H1 (cell line): ENCODE data around the gene DBF4. TPM values are rescaled to one million over a fixed set of nuclear protein-coding genes. Genes with fewer than 3 reads are reported as not detected.
"Not testable (repeated sequence)": the region's sequence is repeated elsewhere in the genome, so short reads cannot be mapped to it uniquely, and the experiment has no call there.

Experiments used
- CTCF ChIA-PET: fragments of 300-600 bp; sonication (Branson Sonifier 250); formaldehyde crosslinking; loops from one replicate; lab custom pipeline; 2021; ENCODE audit not compliant: partially characterized antibody; lab: Charles Lee
- POLR2A ChIA-PET: fragments of 300-600 bp; sonication (Branson Sonifier 250); formaldehyde crosslinking; loops from one replicate; lab custom pipeline; 2021; ENCODE audit warnings: inconsistent platforms; ENCODE audit not compliant: partially characterized antibody; lab: Charles Lee
- DNase-seq, 2 experiments: peaks; one replicate each; pipeline versions ENCODE4 v3.0.0 to v3.0.0-alpha.2; 2010 to 2022; ENCODE audit warnings: low spot score in 2 of 2, low read depth in 1 of 2, mixed read lengths in 1 of 2
- FAIRE-seq: peaks from 2 replicates; lab custom pipeline; 2011; peaks lifted over from hg19 to GRCh38; lab: Jason Lieb, UNC
- H2AFZ ChIP-seq: 2 replicates; pipeline ENCODE4 v1.8.1; 2012; ENCODE audit warnings: low read length, inconsistent platforms
- H2AK5ac ChIP-seq: 2 replicates; pipeline ENCODE4 v1.6.1; 2013; ENCODE audit warnings: low read depth, low read length
- H2BK120ac ChIP-seq: replicated peaks from 2 replicates; pipeline ENCODE3; 2013; ENCODE audit warnings: low read depth, low read length, inconsistent platforms
- H2BK12ac ChIP-seq: 2 replicates; pipeline ENCODE4 v1.6.1; 2013; ENCODE audit warnings: low read depth, low read length
- H2BK15ac ChIP-seq: 2 replicates; pipeline ENCODE4 v1.6.1; 2013; ENCODE audit warnings: low read length
- H2BK20ac ChIP-seq: 2 replicates; pipeline ENCODE4 v1.6.1; 2013; ENCODE audit warnings: low read length
- H2BK5ac ChIP-seq: 2 replicates; pipeline ENCODE4 v1.6.1; 2013; ENCODE audit warnings: low read depth, low read length
- H3K14ac ChIP-seq: 2 replicates; pipeline ENCODE4 v1.6.1; 2013; ENCODE audit warnings: inconsistent platforms; ENCODE audit not compliant: insufficient read length
- H3K18ac ChIP-seq: 2 replicates; pipeline ENCODE4 v1.6.1; 2013; ENCODE audit warnings: low read length; ENCODE audit errors: extremely low read depth
- H3K23ac ChIP-seq: 2 replicates; pipeline ENCODE4 v1.6.1; 2013; ENCODE audit warnings: inconsistent platforms; ENCODE audit not compliant: insufficient read length
- H3K23me2 ChIP-seq: 2 replicates; pipeline ENCODE4 v1.6.1; 2013; ENCODE audit warnings: low read depth, low read length
- H3K27ac ChIP-seq: 2 replicates; pipeline ENCODE4 v1.6.1; 2011; ENCODE audit warnings: low read depth, low read length, inconsistent platforms
- H3K27me3 ChIP-seq, 4 experiments: replicated peaks in 1 of 4; 1 replicate in 1 of 4; 2 replicates in 3 of 4; pipeline versions ENCODE4 v1.6.1 to v1.8.1; 2011 to 2013; ENCODE audit warnings: low read length in 3 of 4, mild to moderate bottlenecking in 3 of 4, inconsistent platforms in 2 of 4, mixed read lengths in 2 of 4, moderate library complexity in 1 of 4; ENCODE audit not compliant: control insufficient read depth in 3 of 4, insufficient read depth in 3 of 4; ENCODE audit errors: extremely low read depth in 1 of 4
- H3K36me3 ChIP-seq, 4 experiments: 2 replicates each; pipeline versions ENCODE4 v1.6.1 to v1.8.1; 2011 to 2013; ENCODE audit warnings: mild to moderate bottlenecking in 4 of 4, low read length in 3 of 4, moderate library complexity in 2 of 4, control low read depth in 1 of 4, inconsistent platforms in 1 of 4; ENCODE audit not compliant: insufficient read depth in 4 of 4, control insufficient read depth in 2 of 4
- H3K4ac ChIP-seq: replicated peaks from 2 replicates; pipeline ENCODE3; 2013; ENCODE audit warnings: low read length, low read depth, mixed read lengths, inconsistent platforms; ENCODE audit not compliant: insufficient read length
- H3K4me1 ChIP-seq, 4 experiments: replicated peaks in 1 of 4; 1 replicate in 1 of 4; 2 replicates in 3 of 4; pipeline versions ENCODE4 v1.6.1 to v1.8.1; 2011 to 2013; ENCODE audit warnings: low read length in 3 of 4, inconsistent platforms in 2 of 4, mixed read lengths in 1 of 4; ENCODE audit not compliant: insufficient read depth in 4 of 4, control insufficient read depth in 3 of 4
- H3K4me2 ChIP-seq, 2 experiments: 2 replicates each; pipeline versions ENCODE4 v1.6.1 to v1.8.1; 2011 to 2013; ENCODE audit warnings: low read depth in 2 of 2, low read length in 2 of 2, control low read depth in 1 of 2, inconsistent platforms in 1 of 2, mild to moderate bottlenecking in 1 of 2; ENCODE audit not compliant: insufficient read depth in 1 of 2
- H3K4me3 ChIP-seq, 4 experiments: fragments of 200-600, 300-600 bp in 1 of 4; sonication (generic), shearing (Covaris generic), sonication (Bioruptor Twin) in 1 of 4; 2 replicates each; pipeline versions ENCODE4 v1.5.1 to v1.8.1; 2011 to 2016; ENCODE audit warnings: low read length in 4 of 4, low read depth in 3 of 4, control low read depth in 2 of 4, inconsistent platforms in 2 of 4, mild to moderate bottlenecking in 2 of 4, mixed read lengths in 1 of 4, moderate library complexity in 1 of 4; ENCODE audit not compliant: insufficient read depth in 2 of 4; ENCODE audit errors: extremely low read depth in 1 of 4
- H3K56ac ChIP-seq: replicated peaks from 2 replicates; pipeline ENCODE3; 2013; ENCODE audit warnings: low read depth, mild to moderate bottlenecking, mixed read lengths, low read length, inconsistent platforms; ENCODE audit not compliant: insufficient read length
- H3K79me1 ChIP-seq: 2 replicates; pipeline ENCODE4 v1.6.1; 2013; ENCODE audit warnings: low read depth, low read length, control low read depth
- H3K79me2 ChIP-seq, 2 experiments: 2 replicates each; pipeline versions ENCODE4 v1.6.1 to v1.8.1; 2012 to 2013; ENCODE audit warnings: low read length in 2 of 2, mild to moderate bottlenecking in 2 of 2, inconsistent platforms in 1 of 2; ENCODE audit not compliant: insufficient read depth in 2 of 2, control insufficient read depth in 1 of 2
- H3K9ac ChIP-seq, 4 experiments: replicated peaks in 1 of 4; 1 replicate in 1 of 4; 2 replicates in 3 of 4; pipeline versions ENCODE4 v1.6.1 to v1.8.1; 2011 to 2013; ENCODE audit warnings: low read depth in 3 of 4, low read length in 3 of 4, control low read depth in 2 of 4, mild to moderate bottlenecking in 2 of 4, moderate library complexity in 2 of 4, inconsistent platforms in 1 of 4; ENCODE audit errors: extremely low read depth in 1 of 4
- H3K9me3 ChIP-seq, 2 experiments: 2 replicates each; pipeline versions ENCODE4 v1.6.1 to v1.8.1; 2012 to 2013; ENCODE audit warnings: mild to moderate bottlenecking in 2 of 2, moderate library complexity in 2 of 2, control low read depth in 1 of 2, inconsistent platforms in 1 of 2, low read depth in 1 of 2, low read length in 1 of 2, mixed read lengths in 1 of 2; ENCODE audit not compliant: insufficient read depth in 2 of 2
- H4K20me1 ChIP-seq, 2 experiments: replicated peaks in 1 of 2; 2 replicates each; pipeline versions ENCODE3 to v1.8.1; 2011 to 2013; ENCODE audit warnings: inconsistent platforms in 2 of 2, low read length in 2 of 2, mild to moderate bottlenecking in 1 of 2; ENCODE audit not compliant: insufficient read depth in 2 of 2, control insufficient read depth in 1 of 2
- H4K5ac ChIP-seq: 2 replicates; pipeline ENCODE4 v1.6.1; 2013; ENCODE audit warnings: low read length, low read depth, mixed read lengths, inconsistent platforms; ENCODE audit not compliant: insufficient read length
- H4K8ac ChIP-seq: 2 replicates; pipeline ENCODE4 v1.8.0; 2013; ENCODE audit warnings: mild to moderate bottlenecking, moderate library complexity, low read length, inconsistent platforms; ENCODE audit not compliant: insufficient read depth; ENCODE audit errors: extremely low read depth
- H4K91ac ChIP-seq: replicated peaks from 2 replicates; pipeline ENCODE3; 2013; ENCODE audit warnings: low read length, mixed read lengths, inconsistent platforms; ENCODE audit not compliant: insufficient read length
- WGBS, 2 experiments: shearing (Covaris generic) in 1 of 2; methylation state at CpG; one replicate each; pipeline versions ENCODE4 v1.1.6 to v1.1.7; 2013 to 2015; ENCODE audit warnings: low lambda C conversion rate in 2 of 2, mixed read lengths in 2 of 2, inconsistent platforms in 1 of 2, low coverage in 1 of 2, missing lambda C conversion rate in 1 of 2; ENCODE audit not compliant: insufficient replicate concordance in 2 of 2, insufficient coverage in 1 of 2, insufficient read length in 1 of 2; ENCODE audit errors: extremely low coverage in 1 of 2, missing lambda C conversion rate in 1 of 2; 5-methylcytosine and 5-hydroxymethylcytosine counted together
- polyA plus RNA-seq, 7 experiments: library from polyadenylated mRNA; depleted of rRNA in 3 of 7; stranded (reverse) in 5 of 7; unstranded in 2 of 7; fragments of >200 nt in 5 of 7; fragments of 200-250 nt in 2 of 7; gene quantifications; 1 replicate in 5 of 7; 2 replicates in 1 of 7; 4 replicates in 1 of 7; pipeline versions ENCODE4 v1.2.1 to v1.2.3, GENCODE V29; 2011 to 2013; ENCODE audit warnings: missing spikeins in 2 of 7, mixed read lengths in 2 of 7
- total RNA-seq: library from RNA; stranded (reverse); fragmentation: NEBNext Ultra II Directional; extraction: Animal tissue kit (Norgen Biotek cat#: 25700); gene quantifications from 2 replicates; pipeline ENCODE4 v1.2.1, GENCODE V29; 2021

Gene DBF4
- total and polyA plus RNA-seq, 2 of the 8 experiments (the other 6 are each of a cell fraction or from before 2014, with no cell fraction given): 8.7 to 82.4 TPM

DNA sequence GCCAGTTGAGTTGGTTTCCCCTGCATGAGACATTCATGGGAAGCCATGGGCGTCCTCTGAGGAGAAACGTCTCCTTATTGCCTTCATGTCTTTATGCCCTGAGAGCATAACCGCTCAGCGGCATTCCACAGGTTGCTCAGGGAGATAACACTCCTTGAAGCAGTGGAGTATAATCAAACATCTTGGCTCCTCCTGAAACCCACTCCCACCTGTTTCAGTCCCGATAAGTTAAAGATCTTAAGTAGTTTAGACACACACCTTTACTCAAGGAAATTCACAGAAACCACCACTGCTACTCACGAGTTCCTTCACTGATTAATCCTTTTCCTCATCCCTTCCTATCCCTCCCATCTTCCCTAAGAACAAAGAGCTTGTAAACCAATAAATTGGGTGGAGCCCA, 9.8 kb upstream of the DBF4 start:
- H2BK12ac ChIP-seq, H3K4me2 ChIP-seq, H2BK15ac ChIP-seq, H2BK5ac ChIP-seq, H3K27me3 ChIP-seq, H2BK20ac ChIP-seq, FAIRE-seq, H3K23ac ChIP-seq, H3K23me2 ChIP-seq, H3K14ac ChIP-seq, H3K9ac ChIP-seq, H4K20me1 ChIP-seq, H2AK5ac ChIP-seq, H3K27ac ChIP-seq, H2AFZ ChIP-seq, H3K4me1 ChIP-seq, H3K56ac ChIP-seq, H3K4ac ChIP-seq, H4K8ac ChIP-seq, H3K4me3 ChIP-seq, H2BK120ac ChIP-seq, H4K91ac ChIP-seq, H4K5ac ChIP-seq, POLR2A ChIA-PET, H3K79me1 ChIP-seq, H3K9me3 ChIP-seq, DNase-seq, H3K18ac ChIP-seq: not testable (repeated sequence)
- WGBS, 2 experiments: 94% methylated on average over 6 of the region's 6 CpGs; no CpG with 5 or more reads in 1 of the 2 experiments
- CTCF ChIA-PET: interaction anchor here (0.7 kb wide), 1 partner anchor 22 kb away, joined by 3 read pairs; no protein-coding TSS in a partner anchor
- peaks cover 0 to 17% (median 7%) of the 10 kb centered on the region in 4 experiments; a peak in 2 of 8 replicates for H3K36me3 ChIP-seq
- peaks cover 6 to 13% of the 10 kb centered on the region in 2 experiments; a peak in 3 of 4 replicates for H3K79me2 ChIP-seq
